Peyer's patch (tissue), 4 donors: ENCODE results near the gene LIFR. TPM values are rescaled to one million over a fixed set of nuclear protein-coding genes. Genes with fewer than 3 reads are reported as not detected.
A peak's percentile ranks its signal among the peaks of the same experiment; 100 is the strongest.

Experiments
- DNase-seq, 3 donors: peaks; one replicate each; pipeline ENCODE4 v3.0.0-alpha.2; 2017 to 2019
- H3K27ac ChIP-seq, 4 donors: fragments of 200-600 bp; sonication (generic); one replicate each; pipeline ENCODE4 v1.5.1; 2016 to 2019
- H3K27me3 ChIP-seq, 2 donors: fragments of 200-600 bp; sonication (generic); one replicate each; pipeline ENCODE4 v1.5.1; 2019
- H3K36me3 ChIP-seq, 3 donors: fragments of 200-600 bp; sonication (generic); one replicate each; pipeline ENCODE4 v1.5.1; 2016 to 2019
- H3K4me1 ChIP-seq, 4 donors: fragments of 200-600 bp; sonication (generic); one replicate each; pipeline ENCODE4 v1.5.1; 2016 to 2019
- H3K4me3 ChIP-seq, 4 donors: fragments of 200-600 bp; sonication (generic); 1 replicate in 3 of 4; 2 replicates in 1 of 4; pipeline ENCODE4 v1.5.1; 2016 to 2019; ENCODE audit warnings: mild to moderate bottlenecking in 1 of 4
- H3K9me3 ChIP-seq, 4 donors: fragments of 200-600 bp; sonication (generic); one replicate each; pipeline ENCODE4 v1.5.1; 2016 to 2019; ENCODE audit warnings: mild to moderate bottlenecking in 1 of 4
- POLR2A ChIP-seq, 2 donors: fragments of 450-650 bp; IDR thresholded peaks; one replicate each; pipeline ENCODE4 v1.5.1; 2017; ENCODE audit warnings: antibody characterized with exemption in 2 of 2, mild to moderate bottlenecking in 2 of 2, moderate library complexity in 2 of 2
- total RNA-seq, 4 donors: library from RNA; depleted of rRNA; stranded (reverse); fragments of >200 nt; gene quantifications; one replicate each; pipeline ENCODE4 v1.1.0, GENCODE V29; 2016
- TF ChIP-seq, protein P1 (sequence below), 6 experiments: fragments of 450-650 bp in 4 of 6; fragments of 200-600 bp in 2 of 6; sonication (generic) in 1 of 6; IDR thresholded peaks; one replicate each; pipeline ENCODE4 v1.5.1; 2017 to 2019; ENCODE audit warnings: antibody characterized with exemption in 6 of 6, mild to moderate bottlenecking in 3 of 6, moderate library complexity in 1 of 6

LIFR gene
- total RNA-seq, 4 donors from 2014 or later, result 10.7 to 98.2 (median 19.9) TPM

DNA sequence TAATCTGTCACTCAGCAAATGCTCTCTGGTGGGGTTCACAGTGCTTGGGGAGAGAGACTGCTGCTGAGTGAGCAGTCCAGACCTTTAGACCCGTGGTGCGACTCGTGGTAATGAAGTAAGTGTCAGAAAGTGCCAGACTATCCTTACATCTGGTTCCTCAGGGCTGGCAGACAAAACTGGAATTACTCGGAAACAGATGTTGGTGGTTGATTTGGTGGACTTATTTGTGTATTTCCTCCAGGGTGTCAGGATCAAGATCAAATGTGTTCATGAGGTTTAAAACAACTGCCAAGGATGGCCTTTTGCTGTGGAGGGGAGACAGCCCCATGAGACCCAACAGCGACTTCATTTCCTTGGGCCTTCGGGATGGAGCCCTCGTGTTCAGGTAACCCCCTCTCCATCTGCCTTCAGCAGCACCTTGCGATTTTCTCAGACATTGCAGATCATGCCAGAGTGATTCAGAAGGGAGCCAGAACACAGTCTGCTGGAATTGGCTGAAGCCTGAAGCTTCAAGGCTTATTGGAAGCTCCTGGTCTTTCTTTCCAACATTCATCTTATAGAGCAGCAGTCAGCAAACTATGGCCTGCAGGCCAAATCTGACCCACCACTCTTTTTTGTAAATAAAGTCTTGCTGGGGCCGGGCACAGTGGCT lies 105.2 kb downstream of the LIFR start:
- no peaks in the 10 kb centered on the region for H3K36me3 ChIP-seq
- no peaks in the 10 kb centered on the region for H3K9me3 ChIP-seq
- H3K27ac ChIP-seq, result no peak overlapping the region
- no peaks in the 10 kb centered on the region for H3K4me1 ChIP-seq
- TF ChIP-seq, protein P1, sequence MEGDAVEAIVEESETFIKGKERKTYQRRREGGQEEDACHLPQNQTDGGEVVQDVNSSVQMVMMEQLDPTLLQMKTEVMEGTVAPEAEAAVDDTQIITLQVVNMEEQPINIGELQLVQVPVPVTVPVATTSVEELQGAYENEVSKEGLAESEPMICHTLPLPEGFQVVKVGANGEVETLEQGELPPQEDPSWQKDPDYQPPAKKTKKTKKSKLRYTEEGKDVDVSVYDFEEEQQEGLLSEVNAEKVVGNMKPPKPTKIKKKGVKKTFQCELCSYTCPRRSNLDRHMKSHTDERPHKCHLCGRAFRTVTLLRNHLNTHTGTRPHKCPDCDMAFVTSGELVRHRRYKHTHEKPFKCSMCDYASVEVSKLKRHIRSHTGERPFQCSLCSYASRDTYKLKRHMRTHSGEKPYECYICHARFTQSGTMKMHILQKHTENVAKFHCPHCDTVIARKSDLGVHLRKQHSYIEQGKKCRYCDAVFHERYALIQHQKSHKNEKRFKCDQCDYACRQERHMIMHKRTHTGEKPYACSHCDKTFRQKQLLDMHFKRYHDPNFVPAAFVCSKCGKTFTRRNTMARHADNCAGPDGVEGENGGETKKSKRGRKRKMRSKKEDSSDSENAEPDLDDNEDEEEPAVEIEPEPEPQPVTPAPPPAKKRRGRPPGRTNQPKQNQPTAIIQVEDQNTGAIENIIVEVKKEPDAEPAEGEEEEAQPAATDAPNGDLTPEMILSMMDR (IDR thresholded peaks at IDR 0.05), result no peak
- TF ChIP-seq POLR2A (IDR thresholded peaks at IDR 0.05), result no peak
- no peak for DNase-seq
- no peaks in the 10 kb centered on the region for H3K27me3 ChIP-seq
- H3K4me3 ChIP-seq, result no peak overlapping the region

GRCh38 chr5:38450627-38451026 lies 105.8 kb downstream of the LIFR start:
- no peaks in the 10 kb centered on the region for H3K27me3 ChIP-seq
- H3K27ac ChIP-seq, result no peak overlapping the region
- DNase-seq, result no peak
- no peaks in the 10 kb centered on the region for H3K9me3 ChIP-seq
- no peak overlapping the region for H3K4me3 ChIP-seq
- no peaks in the 10 kb centered on the region for H3K4me1 ChIP-seq
- no peaks in the 10 kb centered on the region for H3K36me3 ChIP-seq
- TF ChIP-seq, protein P1 (IDR thresholded peaks at IDR 0.05), result no peak
- TF ChIP-seq POLR2A (IDR thresholded peaks at IDR 0.05), result no peak

GRCh38 chr5:38448568-38449350 lies 107.7 kb downstream of the LIFR start:
- TF ChIP-seq, protein P1 (IDR thresholded peaks at IDR 0.05), result no peak
- TF ChIP-seq POLR2A (IDR thresholded peaks at IDR 0.05), result no peak
- no peak overlapping the region for H3K27ac ChIP-seq
- no peaks in the 10 kb centered on the region for H3K27me3 ChIP-seq
- H3K4me1 ChIP-seq, result no peaks in the 10 kb centered on the region
- no peak overlapping the region for H3K4me3 ChIP-seq
- no peaks in the 10 kb centered on the region for H3K9me3 ChIP-seq
- H3K36me3 ChIP-seq, result no peaks in the 10 kb centered on the region
- no peak for DNase-seq

GRCh38 chr5:38447786-38448185 lies 108.7 kb downstream of the LIFR start:
- TF ChIP-seq, protein P1 (IDR thresholded peaks at IDR 0.05), result no peak
- Histone ChIP-seq H3K9me3 (no peaks in the 10 kb centered on the region), H3K4me1 (no peaks in the 10 kb centered on the region), H3K27me3 (no peaks in the 10 kb centered on the region), H3K27ac (peak overlapping the region in 1 of 4 donors; percentile 36), H3K4me3 (no peak overlapping the region), H3K36me3 (no peaks in the 10 kb centered on the region)
- no peak for DNase-seq

- no peak for DNase-seq
- H3K4me3 ChIP-seq, result no peak overlapping the region
Observed at GRCh38 chr5:38447056-38447455, 109.4 kb downstream of the LIFR start.

More at GRCh38 chr5:38447056-38447455, 109.4 kb downstream of the LIFR start:
- no peaks in the 10 kb centered on the region for H3K36me3 ChIP-seq
- H3K9me3 ChIP-seq, result no peaks in the 10 kb centered on the region
- H3K4me1 ChIP-seq, result no peaks in the 10 kb centered on the region
- H3K27me3 ChIP-seq, result no peaks in the 10 kb centered on the region
- no peak overlapping the region for H3K27ac ChIP-seq
- TF ChIP-seq, protein P1 (IDR thresholded peaks at IDR 0.05), result no peak
- no peak for TF ChIP-seq POLR2A (IDR thresholded peaks at IDR 0.05)
